GM12878 (cell line): ENCODE measurements around the gene C2orf74. TPM values are rescaled to one million over a fixed set of nuclear protein-coding genes. Genes with fewer than 3 reads are reported as not detected.

ENCODE experiments used
- ATAC-seq: fragments of 200-7000 bp; cut with Tn5 transposase; 3 replicates; pipeline ENCODE4 v1.9.1; 2020; ENCODE audit warnings: mild to moderate bottlenecking, moderate library complexity
- BruUV-seq: library from RNA; stranded (reverse); fragments of 400-500 nt; replicated peaks from 2 replicates; lab custom pipeline; 2021; lab: Mats Ljungman, UMichigan
- CTCF ChIA-PET: fragments of 300-600 bp; sonication (Branson Sonifier 250); formaldehyde crosslinking; extraction: SDS; loops from one replicate; lab custom pipeline; 2021; ENCODE audit warnings: inconsistent platforms; lab: Yijun Ruan, JAX
- POLR2A ChIA-PET: fragments of 350-600 bp; formaldehyde crosslinking; extraction: SDS; loops from one replicate; lab custom pipeline; 2021; ENCODE audit warnings: inconsistent platforms; lab: Charles Lee
- RAD21 ChIA-PET: fragments of 300-600 bp; sonication (Branson Sonifier 250); formaldehyde crosslinking; loops from one replicate; lab custom pipeline; 2023; ENCODE audit warnings: antibody characterized with exemption; ENCODE audit not compliant: unreplicated experiment; lab: Charles Lee
- SMC1A ChIA-PET: fragments of 300-600 bp; sonication (Branson Sonifier 250); formaldehyde crosslinking; loops from one replicate; lab custom pipeline; 2023; ENCODE audit not compliant: unreplicated experiment, uncharacterized antibody; lab: Charles Lee
- DNase-seq: peaks from one replicate; pipeline ENCODE4 v3.0.0-alpha.2; 2011; ENCODE audit warnings: low read depth, low spot score
- FAIRE-seq: peaks from 3 replicates; lab custom pipeline; 2011; peaks lifted over from hg19 to GRCh38; lab: Jason Lieb, UNC
- H2AFZ ChIP-seq: 2 replicates; pipeline ENCODE4 v1.6.0; 2011; ENCODE audit warnings: low read depth, low read length, control low read depth; ENCODE audit not compliant: control insufficient read depth
- H3K27ac ChIP-seq: 2 replicates; pipeline ENCODE4 v1.5.1; 2011; ENCODE audit warnings: control low read depth; ENCODE audit not compliant: control insufficient read depth, insufficient read depth
- H3K27me3 ChIP-seq, 2 experiments: replicated peaks in 1 of 2; 2 replicates each; pipeline versions ENCODE4 v1.6.0 to v1.6.1; 2011; ENCODE audit warnings: low read length in 1 of 2; ENCODE audit not compliant: control insufficient read depth in 2 of 2, insufficient read depth in 2 of 2
- H3K36me3 ChIP-seq, 2 experiments: 2 replicates each; pipeline ENCODE4 v1.5.1; 2011; ENCODE audit warnings: low read length in 1 of 2; ENCODE audit not compliant: control insufficient read depth in 2 of 2, insufficient read depth in 2 of 2
- H3K4me1 ChIP-seq: 2 replicates; pipeline ENCODE4 v1.6.1; 2011; ENCODE audit warnings: mild to moderate bottlenecking, low read length, moderate library complexity, mixed read lengths; ENCODE audit not compliant: control insufficient read depth, insufficient read depth
- H3K4me2 ChIP-seq: 2 replicates; pipeline ENCODE4 v1.6.0; 2011; ENCODE audit warnings: control low read depth; ENCODE audit not compliant: control insufficient read depth, insufficient read depth
- H3K4me3 ChIP-seq: fragments of 200-600 bp; sonication (generic); 2 replicates; pipeline ENCODE4 v1.5.1; 2016
- H3K79me2 ChIP-seq: 2 replicates; pipeline ENCODE4 v1.6.0; 2011; ENCODE audit warnings: low read length; ENCODE audit not compliant: control insufficient read depth, insufficient read depth
- H3K9ac ChIP-seq: 2 replicates; pipeline ENCODE4 v1.8.0; 2011; ENCODE audit warnings: low read length, control low read depth, mixed read lengths; ENCODE audit not compliant: control insufficient read depth, insufficient read depth
- H3K9me3 ChIP-seq: replicated peaks from 3 replicates; pipeline ENCODE4 v1.5.1; 2011; ENCODE audit warnings: mild to moderate bottlenecking, low read length; ENCODE audit not compliant: control insufficient read depth, insufficient read depth
- H4K20me1 ChIP-seq: 2 replicates; pipeline ENCODE4 v1.6.0; 2011; ENCODE audit not compliant: control insufficient read depth, insufficient read depth
- CREB1 ChIP-seq: IDR thresholded peaks from 2 replicates; pipeline ENCODE4 v1.6.1; 2012; ENCODE audit warnings: low read depth, mild to moderate bottlenecking, inconsistent platforms
- EZH2 ChIP-seq: IDR thresholded peaks from 2 replicates; pipeline ENCODE4 v1.6.1; 2012; ENCODE audit warnings: low read depth, mild to moderate bottlenecking, control low read depth, inconsistent platforms, low read length, borderline replicate concordance; ENCODE audit not compliant: control insufficient read depth
- HDAC2 ChIP-seq: fragments of 200-600 bp; sonication (generic); IDR thresholded peaks from 2 replicates; pipeline ENCODE4 v1.6.1; 2017
- IRF4 ChIP-seq: IDR thresholded peaks from 2 replicates; pipeline ENCODE4 v1.6.1; 2011; ENCODE audit warnings: low read depth, low read length
- IRF5 ChIP-seq: fragments of 450-650 bp; IDR thresholded peaks from 2 replicates; pipeline ENCODE4 v1.6.1; 2017; ENCODE audit warnings: borderline replicate concordance
- MEF2B ChIP-seq: fragments of 450-650 bp; IDR thresholded peaks from 2 replicates; pipeline ENCODE4 v1.6.1; 2018; ENCODE audit warnings: mild to moderate bottlenecking, moderate library complexity; ENCODE audit not compliant: partially characterized antibody, poor library complexity, severe bottlenecking
- PAX5 ChIP-seq: IDR thresholded peaks from 2 replicates; pipeline ENCODE4 v1.6.1; 2011; ENCODE audit warnings: low read depth, low read length, borderline replicate concordance
- RB1 ChIP-seq: fragments of 450-650 bp; formaldehyde crosslinking; IDR thresholded peaks from 2 replicates; pipeline ENCODE4 v1.6.1; 2017; ENCODE audit warnings: mild to moderate bottlenecking, borderline replicate concordance
- RELA ChIP-seq: fragments of 450-650 bp; IDR thresholded peaks from 2 replicates; pipeline ENCODE4 v1.8.0; 2014; ENCODE audit warnings: borderline replicate concordance; ENCODE audit not compliant: partially characterized antibody
- SMARCA5 ChIP-seq: fragments of 450-650 bp; IDR thresholded peaks from 2 replicates; pipeline ENCODE4 v1.6.1; 2017; ENCODE audit warnings: mild to moderate bottlenecking
- TARDBP ChIP-seq: IDR thresholded peaks from 2 replicates; pipeline ENCODE4 v1.6.1; 2016; ENCODE audit warnings: borderline replicate concordance
- TCF12 ChIP-seq: IDR thresholded peaks from 2 replicates; pipeline ENCODE4 v1.6.1; 2011; ENCODE audit warnings: low read depth, mild to moderate bottlenecking, low read length
- ZBTB4 ChIP-seq: fragments of 450-650 bp; formaldehyde crosslinking; IDR thresholded peaks from 2 replicates; pipeline ENCODE4 v1.4.0; 2022; ENCODE audit warnings: mild to moderate bottlenecking, moderate library complexity
- WGBS: methylation state at CpG from one replicate; pipeline ENCODE4 v1.1.6; 2016; ENCODE audit warnings: low lambda C conversion rate; ENCODE audit not compliant: insufficient replicate concordance, insufficient coverage; ENCODE audit errors: missing lambda C conversion rate; 5-methylcytosine and 5-hydroxymethylcytosine counted together
- in situ Hi-C: fragments of 300-500 bp; cut with MboI; formaldehyde crosslinking; loops from 9 replicates; pipeline ENCODE4 v1.14.3; 2018; ENCODE audit warnings: mixed read lengths
- intact Hi-C: fragments of 100-400 bp; cut with micrococcal nuclease; formaldehyde crosslinking; loops from one replicate; pipeline ENCODE4 v1.14.2; 2022; ENCODE audit not compliant: unreplicated experiment
- polyA plus RNA-seq, 11 experiments: library from polyadenylated mRNA; depleted of rRNA in 4 of 11; unstranded in 6 of 11; stranded (reverse) in 5 of 11; fragments of >200 nt; fragmentation: Nextera tagmentation in 4 of 11; fragmentation: Illumina TruSeq in 1 of 11; extraction: Ambion mirVana in 4 of 11; extraction: Trizol in 1 of 11; gene quantifications; 1 replicate in 1 of 11; 2 replicates in 10 of 11; pipeline versions ENCODE4 v1.2.1 to v1.2.3, GENCODE V29; 2011 to 2016; ENCODE audit warnings: inconsistent platforms in 2 of 11, missing spikeins in 2 of 11, low read depth in 1 of 11
- total RNA-seq, 4 experiments: library from RNA; depleted of rRNA in 3 of 4; stranded (reverse); fragments of >200 nt in 3 of 4; fragmentation: Illumina TruSeq in 1 of 4; extraction: Trizol in 1 of 4; gene quantifications; 2 replicates each; pipeline versions ENCODE4 v1.2.1 to v1.2.3, GENCODE V29; 2013 to 2021

Gene C2orf74
- total and polyA plus RNA-seq, 10 of the 15 experiments (the other 5 are each of a cell fraction or from before 2014, with no cell fraction given), result 3.8 to 25.0 (median 15.2) TPM

DNA sequence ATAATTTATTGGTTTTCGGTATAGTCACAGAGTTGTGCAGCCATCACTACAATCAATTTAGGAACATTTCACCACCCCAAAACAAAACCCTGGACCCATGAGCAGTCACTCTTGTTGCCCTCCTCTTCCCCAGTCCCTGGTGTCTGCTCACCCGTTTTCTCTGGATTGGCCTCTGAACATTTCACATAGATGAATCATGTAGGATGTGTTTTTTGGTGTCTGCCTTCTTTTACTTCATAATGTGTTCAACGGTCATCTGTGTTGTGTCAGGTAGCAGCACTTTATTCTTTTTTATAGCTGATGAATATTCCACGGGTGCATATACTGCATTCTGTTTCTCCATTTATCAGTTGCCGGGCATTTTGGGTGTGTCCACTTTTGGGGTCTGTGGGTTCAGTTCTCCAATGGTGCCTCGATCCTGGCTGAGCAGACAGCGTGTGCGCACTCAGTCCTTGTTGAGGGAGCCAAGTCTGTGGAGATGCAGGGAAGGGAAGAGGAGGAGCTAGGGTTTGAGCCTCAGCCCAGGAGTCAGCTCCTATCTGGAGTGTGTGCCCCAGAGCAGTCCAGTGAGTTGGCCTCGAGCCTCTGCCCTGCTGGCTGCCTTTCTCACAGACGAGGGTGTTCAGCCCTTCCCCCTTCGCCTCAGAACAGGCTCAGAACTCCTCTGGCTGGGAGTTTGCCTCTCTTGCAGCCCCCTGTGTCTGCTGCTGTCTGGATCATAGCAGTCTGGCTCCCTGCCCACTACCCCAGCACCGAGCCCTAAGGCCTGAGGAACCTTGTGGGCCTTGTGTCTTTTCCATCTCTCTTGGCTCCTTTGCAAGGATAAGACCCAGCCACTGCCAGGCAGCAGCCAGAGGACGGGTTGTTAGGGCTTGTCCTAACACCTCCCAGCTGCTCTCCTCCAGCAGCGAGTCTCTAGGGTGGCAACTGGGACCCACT is 18.0 kb downstream of the C2orf74 start:
- H3K4me2 ChIP-seq, result peak overlapping the region; percentile 96
- ATAC-seq (no peak), FAIRE-seq (no peak), DNase-seq (no peak)
- H3K27ac ChIP-seq, result no peak overlapping the region
- H3K27me3 ChIP-seq, result no peaks in the 10 kb centered on the region
- H3K4me1 ChIP-seq, result peaks cover 14% of the 10 kb centered on the region
- no TSS peak for BruUV-seq
- H2AFZ ChIP-seq, result no peak overlapping the region
- H3K9me3 ChIP-seq, result no peaks in the 10 kb centered on the region
- SMC1A ChIA-PET, result interaction anchor here (0.7 to 3.3 kb wide), 6 partner anchors 9 to 386 kb away, joined by 3 to 10 read pairs (median 3); partner anchors contain the start of gene REL
- H3K4me3 ChIP-seq, result peak overlapping the region; percentile 99
- RAD21 ChIA-PET, result no interaction called here
- peak overlapping the region; percentile 91; the same call in 1 of the 2 replicates for H3K9ac ChIP-seq
- peaks cover 52% of the 10 kb centered on the region for H3K79me2 ChIP-seq
- whole genome bisulfite sequencing, result 83% methylated on average over 14 of the region's 14 CpGs
- CTCF ChIA-PET, result interaction anchor here (1.5 to 2.4 kb wide), 3 partner anchors 35 to 181 kb away, joined by 3 to 10 read pairs (median 5); no protein-coding TSS in a partner anchor
- no peaks in the 10 kb centered on the region for H4K20me1 ChIP-seq
- POLR2A ChIA-PET, result interaction anchor here (0.5 to 2.4 kb wide), 2 partner anchors 35 to 864 kb away, joined by 5 to 10 read pairs; no protein-coding TSS in a partner anchor
- intact Hi-C loops, result loop anchor here (5.0 to 10.0 kb wide), 2 partner anchors 298 to 385 kb away; partner anchors contain the start of gene REL
- TF ChIP-seq RELA, result no peak
- no peak for TF ChIP-seq TARDBP
- TF ChIP-seq IRF4, result no peak
- TF ChIP-seq EZH2, result no peak
- no peak for TF ChIP-seq HDAC2
- TF ChIP-seq MEF2B, result no peak
- no peak for TF ChIP-seq ZBTB4 (CRISPR knock-in tag)
- TF ChIP-seq CREB1, result no peak
- no peak for TF ChIP-seq TCF12
- no peak for TF ChIP-seq SMARCA5
- no peak for TF ChIP-seq RB1
- no peak for TF ChIP-seq PAX5
- no peak for TF ChIP-seq IRF5
- H3K36me3 ChIP-seq, result peaks cover 7 to 16% of the 10 kb centered on the region in 2 experiments
- in situ Hi-C loops, result no loop called here
